Activated CD8-positive, alpha-beta memory T cell treated with anti-CD3 and anti-CD28 coated beads, Interleukin-2, amount 50 U/mL, for 24 hours (primary cell): ENCODE results near the gene TNFSF12.
"Not testable (repeated sequence)": the region's sequence is repeated elsewhere in the genome, so short reads cannot be mapped to it uniquely, and the experiment has no call there.

Source experiments
- DNase-seq: peaks from one replicate; pipeline ENCODE4 v3.0.0-alpha.2; 2020; ENCODE audit errors: extremely low read depth

The TNFSF12 gene

DNA sequence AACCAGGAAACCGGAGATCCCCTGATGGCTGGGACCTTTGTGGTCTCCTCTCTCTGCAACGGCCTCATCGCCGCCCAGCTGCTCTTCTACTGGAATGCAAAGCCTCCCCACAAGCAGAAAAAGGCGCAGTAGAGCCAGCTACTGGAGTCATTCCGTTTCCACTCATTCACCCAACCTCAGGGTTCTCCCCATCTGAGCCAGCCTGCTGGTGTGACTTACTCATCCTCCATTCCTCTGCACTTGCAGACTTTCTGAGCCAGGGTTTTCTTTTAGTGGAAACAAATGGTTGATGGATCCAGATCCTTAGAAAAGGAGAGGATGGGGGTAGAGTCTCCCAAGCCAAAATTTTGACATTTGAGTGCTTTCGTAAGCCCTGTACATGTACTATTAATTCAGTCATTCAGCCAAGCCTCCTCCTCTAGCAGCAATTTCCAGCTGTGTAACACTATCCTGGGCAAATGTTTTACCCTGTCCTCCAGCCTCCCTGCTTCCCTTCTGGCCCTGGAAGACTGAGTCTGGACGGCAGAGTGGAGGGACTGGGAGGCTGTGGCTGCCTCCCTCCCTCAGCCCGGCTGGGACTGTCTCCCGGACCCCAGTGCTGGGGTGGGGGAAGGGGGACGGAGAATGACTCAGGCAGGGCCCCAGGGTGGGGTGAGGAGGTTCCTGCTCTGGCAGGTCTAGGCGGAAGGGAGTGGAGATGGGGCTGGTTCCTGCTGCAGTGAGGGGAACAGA is 38.7 kb downstream of the TNFSF12 start:
- no peak for DNase-seq

DNA sequence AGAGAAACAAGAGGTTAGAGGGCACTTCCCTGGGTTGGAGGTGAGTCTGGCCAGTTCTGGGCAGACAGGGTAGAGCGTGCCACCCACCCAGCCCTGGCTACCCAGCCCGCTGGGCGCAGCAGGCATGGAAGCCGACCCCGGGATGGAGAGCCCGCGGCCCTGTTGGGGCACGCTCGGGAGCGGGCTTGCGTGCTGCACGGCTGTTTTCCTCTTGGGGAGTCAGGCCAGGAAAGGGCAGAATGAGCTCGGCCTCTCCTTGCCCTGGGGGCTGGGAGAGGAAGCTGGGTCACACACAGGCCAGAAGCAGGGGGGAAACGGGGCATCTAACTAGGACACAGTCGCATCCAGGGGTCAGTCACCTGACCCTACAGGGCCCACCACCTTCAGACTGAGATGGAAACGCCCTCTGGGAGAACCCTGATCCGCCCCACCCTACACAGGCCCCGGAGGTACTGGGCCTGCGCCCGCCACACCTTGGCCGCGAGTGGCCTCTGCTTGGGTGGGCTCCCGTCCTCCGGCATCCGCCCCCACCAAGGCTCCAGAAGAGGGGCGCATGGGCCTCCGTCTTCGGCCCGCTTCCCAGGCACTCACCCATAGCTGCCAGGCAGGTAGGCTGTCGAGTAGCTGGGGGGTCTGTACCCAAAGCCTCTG is 39.8 kb downstream of the TNFSF12 start:
- DNase-seq, result no peak

DNA sequence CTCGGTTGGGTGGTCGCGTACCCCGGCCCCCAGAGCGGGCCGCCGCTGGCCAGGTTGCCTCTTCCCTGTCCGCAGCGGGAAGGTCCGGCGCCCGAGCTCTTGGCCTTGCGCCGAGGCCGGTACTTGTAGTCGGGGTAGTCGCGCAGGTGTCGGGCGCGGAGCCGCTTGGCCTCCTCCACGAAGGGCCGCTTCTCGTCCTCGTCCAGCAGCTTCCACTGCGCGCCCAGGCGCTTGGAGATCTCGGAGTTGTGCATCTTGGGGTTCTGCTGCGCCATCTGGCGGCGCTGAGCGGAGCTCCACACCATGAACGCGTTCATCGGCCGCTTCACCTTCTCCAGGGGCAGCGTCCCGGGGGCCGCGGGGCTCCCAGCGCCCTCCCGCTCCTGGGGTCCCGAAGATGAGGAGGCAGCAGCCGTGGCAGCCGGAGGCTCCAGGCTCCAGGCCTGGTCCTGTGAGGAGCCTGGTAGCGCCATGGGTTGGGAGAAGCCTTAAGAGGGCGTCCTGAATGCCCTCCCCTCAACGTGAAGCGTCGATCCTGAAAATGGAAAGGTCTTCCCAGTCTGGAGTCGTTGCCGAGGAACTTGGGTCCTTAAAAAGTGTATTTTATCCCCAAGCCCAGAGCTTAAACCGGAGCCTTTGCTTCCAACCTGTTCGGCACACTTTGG is 40.5 kb downstream of the TNFSF12 start:
- no peak for DNase-seq

DNA sequence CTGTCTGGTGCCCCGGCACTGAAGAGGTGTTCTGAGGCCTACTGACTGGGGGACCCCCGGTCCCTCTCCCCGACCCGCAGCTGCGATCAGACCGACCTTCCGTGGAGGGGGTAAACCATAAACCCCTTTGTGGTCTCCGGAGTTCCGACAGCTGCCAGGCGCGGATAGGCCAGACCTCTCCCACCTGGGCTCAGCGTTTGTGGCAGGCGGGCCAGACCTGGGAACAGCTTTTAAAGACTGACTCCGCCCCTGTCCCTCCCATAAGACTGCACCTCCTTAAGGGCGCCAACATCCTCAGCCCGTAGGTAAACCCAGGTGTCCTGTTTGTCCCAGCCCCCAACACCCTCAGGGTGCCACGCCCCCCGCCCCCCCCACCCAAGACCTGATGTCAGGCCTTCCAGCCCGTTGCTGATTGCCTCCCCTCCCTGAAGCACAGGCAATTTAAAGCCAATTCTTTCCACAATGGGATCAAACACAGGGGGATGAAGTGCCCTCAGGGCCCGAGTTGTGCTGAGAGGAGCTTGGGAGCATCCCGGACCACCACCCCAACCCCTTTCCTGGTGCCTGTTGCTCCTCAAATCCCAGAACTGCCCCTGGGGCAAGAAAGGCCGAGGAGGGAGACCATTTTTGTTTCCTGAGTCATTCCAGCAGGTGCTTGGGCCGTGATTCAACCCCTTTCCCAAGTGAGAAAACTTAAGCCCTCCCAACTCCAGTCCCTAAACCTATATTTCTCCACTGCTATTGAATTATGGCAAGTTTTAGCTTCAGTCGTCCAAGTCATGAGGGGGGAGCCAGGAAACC is 41.2 kb downstream of the TNFSF12 start, which contains the start of gene SOX15:
SOX15 (minus strand) TSS at position 204 of the 801 bp plus-strand sequence. CDS start 418 bp downstream, outside the sequence.
- DNase-seq, result no peak

- no peak for DNase-seq
Observed at GRCh38 chr17:7590743-7591142, 41.9 kb downstream of the TNFSF12 start.

GRCh38 chr17:7591596-7591995 is 42.7 kb downstream of the TNFSF12 start:
- DNase-seq, result no peak

GRCh38 chr17:7592422-7593021 is 43.7 kb downstream of the TNFSF12 start:
- DNase-seq, result no peak

- DNase-seq, result no peak
Observed at GRCh38 chr17:7593296-7593695, 44.4 kb downstream of the TNFSF12 start.

DNA sequence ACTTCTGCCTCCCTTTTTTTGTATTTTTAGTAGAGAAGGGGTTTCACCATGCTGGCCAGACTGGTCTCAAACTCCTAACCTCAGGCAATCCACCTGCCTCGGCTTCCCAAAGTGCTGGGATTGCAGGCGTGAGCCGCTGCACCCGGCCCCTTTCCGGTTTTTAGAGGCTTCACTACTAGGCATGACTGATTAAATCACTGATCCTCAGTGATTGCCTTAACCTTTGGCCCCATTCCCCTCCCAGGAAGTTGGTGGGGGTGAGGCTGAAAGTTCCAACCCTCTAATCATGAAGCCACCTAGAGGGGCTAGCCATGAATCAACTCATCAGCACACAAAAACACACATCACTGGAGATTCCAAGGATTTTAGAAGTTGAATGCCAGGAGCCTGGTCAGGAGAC is 48.7 kb downstream of the TNFSF12 start:
- DNase-seq, result not testable (repeated sequence)

- DNase-seq, result no peak
Observed at GRCh38 chr17:7606280-7606679, 57.4 kb downstream of the TNFSF12 start.
